ENCODE results near the gene MESD.

Gene MESD

GRCh38 chr15:80953001-80953952 is 36.3 kb downstream of the MESD start:
- peaks cover 20% of the 10 kb centered on the region for H3K4me1 ChIP-seq (ENCODE audit: control insufficient read depth, insufficient read depth, low read length)

GRCh38 chr15:80951941-80952340 is 37.7 kb downstream of the MESD start:
- no peak overlapping the region for H3K4me3 ChIP-seq (ENCODE audit: low read depth, low read length)
- no peak overlapping the region for H3K9ac ChIP-seq (ENCODE audit: low read depth, low read length)
- H3K27me3 ChIP-seq (ENCODE audit: control insufficient read depth, insufficient read depth, low read length), result no peaks in the 10 kb centered on the region
- H3K9me3 ChIP-seq (ENCODE audit: control insufficient read depth, insufficient read depth, low read length), result no peaks in the 10 kb centered on the region
- peaks cover 8% of the 10 kb centered on the region for H3K36me3 ChIP-seq (ENCODE audit: control insufficient read depth, insufficient read depth, low read length)
- peaks cover 16% of the 10 kb centered on the region for H3K4me1 ChIP-seq (ENCODE audit: control insufficient read depth, insufficient read depth, low read length)

More at GRCh38 chr15:80953001-80953952, 36.3 kb downstream of the MESD start:
- H3K36me3 ChIP-seq (ENCODE audit: control insufficient read depth, insufficient read depth, low read length), result peaks cover 5% of the 10 kb centered on the region
- no peak overlapping the region for H3K9ac ChIP-seq (ENCODE audit: low read depth, low read length)
- no peaks in the 10 kb centered on the region for H3K9me3 ChIP-seq (ENCODE audit: control insufficient read depth, insufficient read depth, low read length)
- H3K4me3 ChIP-seq (ENCODE audit: low read depth, low read length), result no peak overlapping the region
- H3K27me3 ChIP-seq (ENCODE audit: control insufficient read depth, insufficient read depth, low read length), result no peaks in the 10 kb centered on the region

GRCh38 chr15:80950291-80951078 is 39.1 kb downstream of the MESD start:
- H3K4me3 ChIP-seq (ENCODE audit: low read depth, low read length), result no peak overlapping the region
- peaks cover 16% of the 10 kb centered on the region for H3K4me1 ChIP-seq (ENCODE audit: control insufficient read depth, insufficient read depth, low read length)
- H3K9ac ChIP-seq (ENCODE audit: low read depth, low read length), result no peak overlapping the region
- no peaks in the 10 kb centered on the region for H3K27me3 ChIP-seq (ENCODE audit: control insufficient read depth, insufficient read depth, low read length)
- H3K9me3 ChIP-seq (ENCODE audit: control insufficient read depth, insufficient read depth, low read length), result no peaks in the 10 kb centered on the region
- peaks cover 8% of the 10 kb centered on the region for H3K36me3 ChIP-seq (ENCODE audit: control insufficient read depth, insufficient read depth, low read length)

DNA sequence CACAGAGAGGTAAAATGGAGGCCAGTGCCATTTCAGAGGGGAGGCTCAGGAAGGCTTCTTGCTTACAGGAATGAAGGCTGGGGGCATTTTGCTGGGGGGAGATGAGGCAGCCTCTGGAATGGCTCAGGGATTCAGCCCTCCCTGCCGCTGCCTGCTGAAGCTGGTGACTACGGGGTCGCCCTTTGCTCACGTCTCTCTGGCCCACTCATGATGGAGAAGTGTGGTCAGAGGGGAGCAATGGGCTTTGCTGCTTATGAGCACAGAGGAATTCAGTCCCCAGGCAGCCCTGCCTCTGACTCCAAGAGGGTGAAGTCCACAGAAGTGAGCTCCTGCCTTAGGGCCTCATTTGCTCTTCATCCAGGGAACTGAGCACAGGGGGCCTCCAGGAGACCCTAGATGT is 39.9 kb downstream of the MESD start:
- Histone ChIP-seq H3K4me1 (ENCODE audit: control insufficient read depth, insufficient read depth, low read length) (peaks cover 14% of the 10 kb centered on the region), H3K9ac (ENCODE audit: low read depth, low read length) (no peak overlapping the region), H3K27me3 (ENCODE audit: control insufficient read depth, insufficient read depth, low read length) (no peaks in the 10 kb centered on the region), H3K4me3 (ENCODE audit: low read depth, low read length) (no peak overlapping the region), H3K9me3 (ENCODE audit: control insufficient read depth, insufficient read depth, low read length) (no peaks in the 10 kb centered on the region), H3K36me3 (ENCODE audit: control insufficient read depth, insufficient read depth, low read length) (peaks cover 8% of the 10 kb centered on the region)

DNA sequence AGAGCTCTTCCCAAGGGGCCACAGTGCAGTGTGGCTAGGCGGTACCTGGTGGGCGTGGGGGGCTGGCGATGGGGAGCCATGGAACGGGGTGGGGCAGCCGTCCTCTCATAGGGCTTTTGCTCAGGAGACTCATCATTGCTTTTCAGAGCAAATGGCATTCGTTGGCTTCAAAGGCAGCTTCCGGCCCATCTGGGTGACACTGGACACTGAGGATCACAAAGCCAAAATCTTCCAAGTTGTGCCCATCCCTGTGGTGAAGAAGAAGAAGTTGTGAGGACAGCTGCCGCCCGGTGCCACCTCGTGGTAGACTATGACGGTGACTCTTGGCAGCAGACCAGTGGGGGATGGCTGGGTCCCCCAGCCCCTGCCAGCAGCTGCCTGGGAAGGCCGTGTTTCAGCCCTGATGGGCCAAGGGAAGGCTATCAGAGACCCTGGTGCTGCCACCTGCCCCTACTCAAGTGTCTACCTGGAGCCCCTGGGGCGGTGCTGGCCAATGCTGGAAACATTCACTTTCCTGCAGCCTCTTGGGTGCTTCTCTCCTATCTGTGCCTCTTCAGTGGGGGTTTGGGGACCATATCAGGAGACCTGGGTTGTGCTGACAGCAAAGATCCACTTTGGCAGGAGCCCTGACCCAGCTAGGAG is 40.8 kb downstream of the MESD start:
- no peaks in the 10 kb centered on the region for H3K9me3 ChIP-seq (ENCODE audit: control insufficient read depth, insufficient read depth, low read length)
- peaks cover 4% of the 10 kb centered on the region for H3K4me1 ChIP-seq (ENCODE audit: control insufficient read depth, insufficient read depth, low read length)
- H3K9ac ChIP-seq (ENCODE audit: low read depth, low read length), result no peak overlapping the region
- no peaks in the 10 kb centered on the region for H3K27me3 ChIP-seq (ENCODE audit: control insufficient read depth, insufficient read depth, low read length)
- no peak overlapping the region for H3K4me3 ChIP-seq (ENCODE audit: low read depth, low read length)
- H3K36me3 ChIP-seq (ENCODE audit: control insufficient read depth, insufficient read depth, low read length), result peaks cover 8% of the 10 kb centered on the region

- peaks cover 8% of the 10 kb centered on the region for H3K36me3 ChIP-seq (ENCODE audit: control insufficient read depth, insufficient read depth, low read length)
- no peaks in the 10 kb centered on the region for H3K4me1 ChIP-seq (ENCODE audit: control insufficient read depth, insufficient read depth, low read length)
- no peak overlapping the region for H3K4me3 ChIP-seq (ENCODE audit: low read depth, low read length)
- no peaks in the 10 kb centered on the region for H3K27me3 ChIP-seq (ENCODE audit: control insufficient read depth, insufficient read depth, low read length)
- H3K9ac ChIP-seq (ENCODE audit: low read depth, low read length), result no peak overlapping the region
- H3K9me3 ChIP-seq (ENCODE audit: control insufficient read depth, insufficient read depth, low read length), result no peaks in the 10 kb centered on the region
Measured at GRCh38 chr15:80946576-80946975, 43.0 kb downstream of the MESD start.

- no peaks in the 10 kb centered on the region for H3K9me3 ChIP-seq (ENCODE audit: control insufficient read depth, insufficient read depth, low read length)
- no peaks in the 10 kb centered on the region for H3K27me3 ChIP-seq (ENCODE audit: control insufficient read depth, insufficient read depth, low read length)
- no peak overlapping the region for H3K4me3 ChIP-seq (ENCODE audit: low read depth, low read length)
- H3K9ac ChIP-seq (ENCODE audit: low read depth, low read length), result no peak overlapping the region
- peaks cover 8% of the 10 kb centered on the region for H3K36me3 ChIP-seq (ENCODE audit: control insufficient read depth, insufficient read depth, low read length)
- H3K4me1 ChIP-seq (ENCODE audit: control insufficient read depth, insufficient read depth, low read length), result no peaks in the 10 kb centered on the region
Measured at GRCh38 chr15:80945605-80946004, 44.0 kb downstream of the MESD start.

DNA sequence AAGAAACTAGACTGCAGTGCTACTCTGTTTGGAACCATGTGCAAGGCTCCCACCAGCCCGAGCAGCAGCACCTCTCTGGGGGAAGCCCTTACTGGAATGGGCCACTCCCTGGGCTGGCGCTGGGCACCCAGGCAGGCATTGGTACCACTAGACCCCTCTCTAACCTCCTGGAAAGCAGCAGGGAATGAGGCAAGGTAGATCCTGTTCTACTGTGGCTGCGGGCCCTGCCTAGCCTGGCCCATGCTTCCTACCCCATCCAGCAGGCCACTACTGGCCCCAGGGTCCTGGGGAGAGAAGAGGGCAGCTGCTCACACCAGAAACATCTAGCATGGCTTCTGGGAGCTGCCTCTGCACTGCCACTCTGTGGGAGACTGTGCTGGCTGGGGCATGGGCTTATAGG is 44.8 kb downstream of the MESD start:
- Histone ChIP-seq H3K4me3 (ENCODE audit: low read depth, low read length) (no peak overlapping the region), H3K27me3 (ENCODE audit: control insufficient read depth, insufficient read depth, low read length) (no peaks in the 10 kb centered on the region), H3K36me3 (ENCODE audit: control insufficient read depth, insufficient read depth, low read length) (peaks cover 8% of the 10 kb centered on the region), H3K9ac (ENCODE audit: low read depth, low read length) (no peak overlapping the region), H3K9me3 (ENCODE audit: control insufficient read depth, insufficient read depth, low read length) (no peaks in the 10 kb centered on the region), H3K4me1 (ENCODE audit: control insufficient read depth, insufficient read depth, low read length) (no peaks in the 10 kb centered on the region)

DNA sequence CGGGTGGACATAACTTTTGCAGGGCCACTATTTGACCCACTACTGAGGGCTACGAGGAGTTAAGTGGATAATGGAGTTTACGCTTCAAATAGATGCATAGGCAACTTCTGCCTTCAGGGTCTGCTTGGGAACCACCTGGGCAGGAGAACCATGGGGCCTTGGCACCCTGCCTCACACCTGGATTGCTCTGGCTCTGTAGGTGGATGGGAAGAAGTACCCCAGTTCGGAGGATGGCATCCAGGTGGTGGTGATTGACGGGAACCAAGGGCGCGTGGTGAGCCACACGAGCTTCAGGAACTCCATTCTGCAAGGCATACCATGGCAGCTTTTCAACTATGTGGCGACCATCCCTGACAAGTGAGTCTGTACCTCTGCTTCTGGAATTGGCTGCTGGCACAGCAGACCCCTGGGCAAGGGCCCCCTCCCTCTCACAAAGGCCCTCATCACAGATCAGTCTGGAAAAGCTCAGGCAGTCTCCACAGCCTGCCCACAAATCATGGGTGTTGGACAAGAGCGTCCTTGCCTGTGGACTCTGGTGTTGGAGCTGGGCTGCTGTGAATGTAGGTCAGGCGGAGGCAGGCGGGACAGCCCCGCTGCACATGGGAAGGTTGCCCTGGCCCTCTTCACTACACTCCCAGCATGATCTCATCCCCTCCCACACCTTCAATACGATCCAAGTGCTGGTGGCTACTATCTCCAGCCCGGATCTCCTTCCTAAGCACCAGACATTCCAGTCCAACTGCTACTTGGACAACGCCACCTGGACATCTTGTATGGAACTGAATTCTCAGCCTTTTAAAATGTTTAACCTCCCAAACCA is 46.7 kb downstream of the MESD start:
- Histone ChIP-seq H3K9me3 (ENCODE audit: control insufficient read depth, insufficient read depth, low read length) (no peaks in the 10 kb centered on the region), H3K27me3 (ENCODE audit: control insufficient read depth, insufficient read depth, low read length) (no peaks in the 10 kb centered on the region), H3K36me3 (ENCODE audit: control insufficient read depth, insufficient read depth, low read length) (peaks cover 2% of the 10 kb centered on the region), H3K9ac (ENCODE audit: low read depth, low read length) (no peak overlapping the region), H3K4me1 (ENCODE audit: control insufficient read depth, insufficient read depth, low read length) (no peaks in the 10 kb centered on the region), H3K4me3 (ENCODE audit: low read depth, low read length) (no peak overlapping the region)

DNA sequence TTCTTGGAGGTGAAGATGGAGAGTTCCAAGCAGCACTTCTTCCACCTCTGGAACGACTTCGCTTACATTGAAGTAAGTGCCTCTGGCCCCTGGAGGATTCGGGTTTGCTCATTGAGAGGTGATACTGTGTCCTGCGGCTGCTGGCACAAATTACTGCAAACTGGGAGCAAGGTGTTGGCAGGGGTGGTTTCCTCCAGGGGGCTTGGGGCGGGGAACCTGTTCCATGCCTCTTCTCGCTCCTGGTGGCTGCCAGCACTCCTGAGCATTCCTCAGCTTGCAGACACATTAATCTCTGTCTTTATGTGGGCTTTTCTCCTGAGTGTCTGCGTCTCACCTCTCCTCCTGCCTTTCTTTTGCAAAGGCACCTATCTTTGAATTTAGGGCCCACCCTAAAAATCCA is 47.4 kb downstream of the MESD start:
- H3K9ac ChIP-seq (ENCODE audit: low read depth, low read length), result no peak overlapping the region
- no peaks in the 10 kb centered on the region for H3K9me3 ChIP-seq (ENCODE audit: control insufficient read depth, insufficient read depth, low read length)
- no peaks in the 10 kb centered on the region for H3K27me3 ChIP-seq (ENCODE audit: control insufficient read depth, insufficient read depth, low read length)
- H3K36me3 ChIP-seq (ENCODE audit: control insufficient read depth, insufficient read depth, low read length), result peaks cover 2% of the 10 kb centered on the region
- H3K4me1 ChIP-seq (ENCODE audit: control insufficient read depth, insufficient read depth, low read length), result no peaks in the 10 kb centered on the region
- H3K4me3 ChIP-seq (ENCODE audit: low read depth, low read length), result no peak overlapping the region

GRCh38 chr15:80940851-80941250 is 48.8 kb downstream of the MESD start:
- Histone ChIP-seq H3K4me3 (ENCODE audit: low read depth, low read length) (no peak overlapping the region), H3K9ac (ENCODE audit: low read depth, low read length) (no peak overlapping the region), H3K27me3 (ENCODE audit: control insufficient read depth, insufficient read depth, low read length) (no peaks in the 10 kb centered on the region), H3K4me1 (ENCODE audit: control insufficient read depth, insufficient read depth, low read length) (no peaks in the 10 kb centered on the region), H3K36me3 (ENCODE audit: control insufficient read depth, insufficient read depth, low read length) (no peaks in the 10 kb centered on the region), H3K9me3 (ENCODE audit: control insufficient read depth, insufficient read depth, low read length) (no peaks in the 10 kb centered on the region)

Data from iPS-15b (cell line).